H54 (cell line): ENCODE data around the gene TIMP2.
A peak's percentile ranks its signal among the peaks of the same experiment; 100 is the strongest.

Source experiments
- DNase-seq: peaks from one replicate; pipeline ENCODE4 v3.0.0; 2011; ENCODE audit warnings: low spot score, mixed read lengths; ENCODE audit not compliant: insufficient read length
- FAIRE-seq: peaks from 3 replicates; lab custom pipeline; 2011; peaks lifted over from hg19 to GRCh38; lab: Jason Lieb, UNC
- POLR2A ChIP-seq: IDR thresholded peaks from 2 replicates; pipeline ENCODE4 v1.6.1; 2011; ENCODE audit warnings: low read depth, mild to moderate bottlenecking, low read length

The TIMP2 gene

DNA sequence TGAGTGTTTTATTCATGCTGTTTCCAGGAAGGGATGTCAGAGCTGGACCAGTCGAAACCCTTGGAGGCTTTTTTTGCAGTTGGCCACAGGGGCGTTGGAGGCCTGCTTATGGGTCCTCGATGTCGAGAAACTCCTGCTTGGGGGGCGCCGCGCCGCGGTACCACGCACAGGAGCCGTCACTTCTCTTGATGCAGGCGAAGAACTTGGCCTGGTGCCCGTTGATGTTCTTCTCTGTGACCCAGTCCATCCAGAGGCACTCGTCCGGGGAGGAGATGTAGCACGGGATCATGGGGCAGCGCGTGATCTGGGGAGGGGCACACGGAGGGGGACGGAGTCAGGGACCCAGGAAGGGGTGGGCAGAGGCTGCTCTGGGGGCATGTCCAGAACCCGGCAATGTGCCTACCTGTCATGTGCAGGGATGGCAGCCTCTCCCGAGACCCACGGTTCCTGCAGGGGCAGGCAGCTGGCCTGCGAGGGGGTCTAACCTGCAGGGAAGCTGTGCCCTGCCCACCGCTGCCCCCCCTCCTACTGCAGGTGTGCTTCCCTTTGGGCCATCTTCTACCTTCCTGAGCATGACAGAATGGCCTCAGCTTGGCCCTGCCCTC lies 69.5 kb downstream of the TIMP2 start:
- no peak for FAIRE-seq
- TF ChIP-seq POLR2A, result no peak
- no peak for DNase-seq

DNA sequence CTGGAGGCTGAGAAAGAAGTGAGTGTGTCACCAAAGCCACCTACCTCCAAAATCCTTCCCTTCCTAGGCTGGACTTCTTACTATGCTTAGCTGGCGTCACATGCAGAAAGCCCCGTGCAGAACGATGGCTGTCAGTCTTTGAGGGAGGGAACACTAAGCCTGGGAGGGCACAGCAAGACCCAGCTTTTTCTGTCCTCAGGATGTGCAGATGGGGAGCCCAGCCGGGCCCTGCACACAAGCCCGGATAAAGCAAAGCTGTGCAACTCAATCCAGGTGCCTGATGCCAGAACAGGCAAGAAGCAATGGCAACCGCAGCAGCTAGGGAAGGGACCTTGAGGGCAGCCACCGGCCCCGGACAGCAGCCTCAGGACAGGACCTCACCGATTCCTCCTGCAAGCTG lies 70.7 kb downstream of the TIMP2 start:
- no peak for DNase-seq
- no peak for FAIRE-seq
- TF ChIP-seq POLR2A, result no peak

DNA sequence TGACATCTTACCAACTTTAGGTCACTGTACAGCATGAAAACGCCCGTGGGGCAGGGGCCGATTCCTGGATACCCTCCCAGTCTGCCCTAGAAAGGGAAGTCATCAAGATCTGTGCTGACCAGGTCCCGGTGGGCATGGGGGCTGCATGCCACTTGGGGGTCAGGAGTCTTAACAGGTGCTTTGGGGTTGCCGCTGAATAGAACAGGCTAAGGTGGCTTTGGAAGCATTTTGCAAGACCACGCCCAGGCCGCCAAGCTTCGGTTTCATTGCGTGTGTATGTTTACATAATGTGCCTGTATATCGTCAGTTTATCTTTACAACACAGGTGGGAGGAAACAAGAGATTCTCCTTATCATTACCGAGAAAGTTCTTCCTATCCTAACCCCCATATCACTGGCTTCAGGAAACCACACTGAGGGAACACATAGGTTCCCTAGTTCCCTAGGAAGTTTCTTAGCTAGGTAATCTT lies 71.2 kb downstream of the TIMP2 start:
- no peak for TF ChIP-seq POLR2A

DNA sequence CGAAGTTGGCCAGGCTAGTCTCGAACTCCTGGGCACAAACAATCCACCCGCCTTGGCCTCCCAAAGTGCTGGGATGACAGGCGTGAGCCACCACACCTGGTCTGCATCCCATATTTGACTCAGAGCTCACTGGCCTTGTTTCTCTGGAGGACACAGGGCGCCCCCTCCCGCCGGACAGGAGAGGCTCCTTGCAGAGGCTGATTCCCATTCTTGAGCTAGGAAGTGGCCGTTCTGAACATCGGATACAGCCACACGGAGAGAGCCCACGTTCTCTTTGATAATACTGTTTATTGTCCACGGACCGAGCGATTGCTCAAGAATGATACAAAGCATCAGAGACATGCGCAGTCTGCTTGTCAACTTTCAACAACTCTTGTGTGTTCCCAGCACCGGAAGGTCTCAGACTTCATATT lies 72.5 kb downstream of the TIMP2 start:
- FAIRE-seq, result no peak
- no peak for TF ChIP-seq POLR2A
- DNase-seq, result no peak

More for the DNA sequence above, 71.2 kb downstream of the TIMP2 start:
- FAIRE-seq (no peak), DNase-seq (no peak)

DNA sequence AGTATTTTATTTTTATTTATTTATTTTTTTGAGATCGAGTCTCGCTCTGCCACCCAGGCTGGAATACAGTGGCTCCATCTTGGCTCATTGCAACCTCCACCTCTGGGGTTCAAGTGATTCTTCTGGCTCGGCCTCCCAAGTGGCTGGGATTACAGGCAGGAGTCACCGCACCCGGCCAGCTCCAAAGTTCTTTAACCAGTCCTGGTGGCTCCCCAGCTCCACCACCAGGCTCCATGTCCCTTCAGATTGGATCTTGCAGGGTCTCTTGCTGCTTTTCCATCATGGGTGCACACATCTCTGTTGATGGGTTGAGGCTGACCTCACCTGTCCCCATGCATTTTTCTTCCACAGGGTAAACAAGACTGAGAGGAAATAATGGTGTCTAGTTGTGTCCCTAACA lies 76.2 kb downstream of the TIMP2 start:
- FAIRE-seq (no peak), DNase-seq (no peak)
- no peak for TF ChIP-seq POLR2A

DNA sequence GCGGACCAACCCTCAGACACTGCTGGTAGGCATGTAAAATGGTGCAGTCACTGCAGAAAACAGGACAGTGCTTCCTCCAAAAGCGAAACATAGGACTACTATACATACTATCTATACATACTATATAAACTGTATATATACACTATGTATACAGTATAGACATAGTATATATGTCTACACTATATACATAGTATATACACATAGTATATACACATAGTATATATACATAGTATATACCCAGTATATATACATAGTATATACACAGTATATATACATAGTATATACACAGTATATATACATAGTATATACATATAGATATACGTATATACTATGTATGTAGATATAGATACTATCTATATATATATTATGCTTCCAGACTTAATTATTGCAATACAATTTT lies 78.1 kb downstream of the TIMP2 start:
- DNase-seq, result no peak

DNA sequence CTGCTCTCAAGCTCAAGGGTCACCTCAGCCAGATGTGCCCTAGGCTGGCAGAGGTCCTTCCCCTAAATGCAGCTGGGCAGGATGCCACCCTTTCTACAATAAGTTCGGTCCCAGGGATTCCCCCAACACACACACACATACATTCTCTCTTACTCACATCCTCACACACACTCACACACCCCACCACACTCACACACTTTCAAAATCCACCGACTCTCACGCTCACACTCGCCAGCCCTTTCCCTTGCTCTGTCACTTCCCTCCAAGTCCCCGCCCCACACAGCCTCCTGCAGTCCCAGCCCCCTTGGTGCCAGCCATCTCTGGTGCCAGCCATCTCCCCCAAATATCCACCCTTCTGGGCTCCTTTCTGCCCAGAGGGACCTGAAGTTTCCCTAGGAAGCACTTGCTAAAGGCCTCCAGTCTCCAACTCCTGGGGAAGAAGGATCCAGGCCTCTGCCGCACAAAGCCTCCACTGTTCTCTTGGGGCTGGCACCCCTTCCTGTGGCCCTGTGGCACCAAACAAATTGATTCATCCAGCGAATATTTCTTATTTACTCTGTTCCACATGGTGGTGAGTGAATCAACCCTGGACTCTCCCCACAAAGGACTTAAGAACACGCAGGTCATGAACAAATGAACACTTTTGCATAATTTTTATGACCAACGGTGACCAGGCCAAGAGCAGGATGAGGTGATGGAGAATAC lies 80.7 kb downstream of the TIMP2 start:
- FAIRE-seq (no peak), DNase-seq (peak; percentile 51)
- TF ChIP-seq POLR2A, result no peak; the same call in 1 of the 2 replicates

More for the DNA sequence above, 78.1 kb downstream of the TIMP2 start:
- TF ChIP-seq POLR2A, result no peak
- FAIRE-seq, result no peak

DNA sequence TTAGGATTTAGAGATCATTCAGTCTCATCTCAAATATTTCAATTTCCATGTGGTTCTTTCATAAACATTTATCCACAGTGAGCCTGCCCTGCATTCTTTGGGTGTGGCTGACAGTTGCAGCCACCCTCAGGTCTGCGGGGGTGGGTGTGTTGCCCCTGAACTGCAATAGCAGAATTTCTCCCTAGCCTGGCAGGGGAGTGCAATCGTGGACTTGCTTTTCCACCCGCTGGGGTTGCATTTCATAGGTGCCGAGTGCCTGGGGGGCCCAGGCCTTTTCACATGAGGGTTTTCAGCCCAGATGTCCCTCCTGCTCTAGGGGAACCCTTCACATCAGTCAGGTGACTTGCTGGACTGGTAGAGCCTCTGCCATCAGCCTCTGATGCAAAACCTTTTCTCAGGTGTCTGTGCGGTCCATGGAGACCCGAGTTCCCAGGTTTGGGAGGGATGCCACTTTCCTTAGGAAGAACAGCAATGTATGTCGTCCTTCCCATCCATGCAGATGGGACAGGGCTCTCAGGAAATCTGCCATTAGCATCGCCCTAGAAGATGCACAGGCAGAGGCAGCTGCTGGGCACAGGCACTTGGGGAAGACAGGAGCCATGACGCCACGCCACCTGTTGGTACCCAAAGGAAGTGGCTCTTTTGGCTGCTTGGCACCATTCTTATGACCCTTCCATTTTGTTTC lies 82.2 kb downstream of the TIMP2 start:
- peak; percentile 44 for DNase-seq
- TF ChIP-seq POLR2A, result no peak
- FAIRE-seq, result no peak

DNA sequence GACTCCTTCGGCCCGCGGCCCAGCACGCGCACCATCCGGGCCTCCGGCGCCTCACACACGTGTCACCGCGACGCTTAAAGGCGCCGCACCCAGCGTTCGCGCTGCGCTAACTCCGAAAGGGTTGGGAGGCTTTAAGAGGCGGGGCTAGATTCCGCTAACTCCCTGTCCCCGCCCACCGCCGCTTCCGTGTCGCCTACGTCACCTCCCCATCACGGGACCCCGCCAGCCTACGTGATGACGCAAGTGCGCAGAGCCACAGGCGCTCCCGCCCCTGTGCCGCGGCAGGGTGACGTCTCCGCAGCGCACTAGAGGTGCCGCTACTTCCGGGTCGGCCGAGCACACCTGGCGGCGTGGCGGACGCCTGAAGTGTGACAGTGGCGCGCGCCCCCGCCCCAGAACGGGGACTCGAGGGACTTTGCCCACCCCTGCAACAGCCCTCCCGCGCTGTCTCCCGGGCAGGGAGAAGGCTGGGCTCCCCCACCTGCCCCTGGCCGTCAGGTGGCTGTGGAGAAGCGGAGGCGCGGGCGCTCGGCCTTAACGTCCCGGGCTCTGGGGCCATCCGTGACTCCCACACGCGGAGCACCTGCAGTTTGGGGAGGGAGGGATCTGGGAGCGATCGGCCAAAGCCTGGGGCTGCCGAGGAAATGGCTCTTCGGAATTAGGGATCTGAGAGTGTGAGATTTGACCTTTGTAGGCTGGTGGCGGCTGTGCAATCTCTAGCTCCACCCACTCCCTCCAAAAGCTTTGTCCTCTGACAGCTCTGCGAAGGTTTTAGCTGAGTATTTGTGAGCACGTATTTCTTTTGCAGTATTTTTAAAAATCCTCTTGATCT lies 84.2 kb downstream of the TIMP2 start, which contains the start of gene USP36:
TSS of gene USP36 (minus strand) at position 35 of the 832 bp plus-strand sequence. CDS start 4,451 bp downstream, outside the sequence.
- FAIRE-seq (no peak), DNase-seq (peak; percentile 95)
- peak; percentile 63 for TF ChIP-seq POLR2A

DNA sequence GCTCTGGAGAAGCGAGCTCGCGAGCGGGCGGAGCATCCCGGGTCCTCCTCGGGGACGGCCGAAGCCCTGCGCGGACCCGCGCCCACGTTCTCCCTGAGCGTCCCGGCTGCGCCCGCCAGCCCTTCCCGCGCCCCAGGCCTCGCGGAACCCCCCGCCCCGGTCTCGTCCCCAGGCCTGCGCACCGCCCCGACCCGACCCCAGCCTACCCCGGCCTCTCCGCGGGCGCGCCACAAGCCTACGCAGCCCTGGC lies 84.7 kb downstream of the TIMP2 start:
- FAIRE-seq (no peak), DNase-seq (peak; percentile 26)
- peak; percentile 80; the same call in 1 of the 2 replicates for TF ChIP-seq POLR2A

DNA sequence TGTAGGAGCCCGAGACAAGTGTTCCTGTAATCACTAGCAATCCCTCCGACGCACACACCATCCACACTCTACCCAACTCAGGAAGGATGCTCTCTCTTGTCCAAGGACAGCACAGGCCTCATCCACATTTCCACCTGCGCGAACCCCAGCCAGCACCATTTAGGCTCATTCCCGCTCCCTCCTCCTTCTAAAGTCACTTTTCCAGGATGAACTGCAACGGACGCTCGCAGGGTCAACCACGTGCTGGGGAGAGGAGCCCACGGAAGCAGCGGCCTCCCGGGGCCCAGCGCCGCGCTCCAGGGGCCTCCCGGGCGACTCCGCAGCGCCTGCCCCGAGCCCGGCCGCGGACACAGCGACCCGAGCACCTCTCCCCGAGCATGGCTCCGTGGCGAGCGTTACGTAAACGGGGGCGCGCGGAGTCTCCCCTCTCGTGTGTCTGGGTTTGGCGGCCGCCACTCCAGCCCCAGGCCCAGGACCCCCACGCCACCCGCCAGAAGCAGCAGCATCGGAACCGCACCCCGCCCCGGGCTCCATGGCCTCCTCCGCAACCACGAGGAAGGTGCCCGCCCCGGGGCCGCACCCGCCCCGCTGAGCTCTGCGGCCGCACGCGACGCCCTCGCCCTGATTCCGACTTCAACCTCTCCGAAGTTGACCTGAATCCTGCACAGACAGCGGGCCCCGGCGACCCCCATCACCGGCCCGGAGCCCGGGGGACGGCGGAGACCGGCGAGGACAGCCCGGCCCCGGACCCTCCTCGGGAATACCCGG lies 85.2 kb downstream of the TIMP2 start:
- DNase-seq (peak; percentile 25), FAIRE-seq (no peak)
- TF ChIP-seq POLR2A, result no peak

DNA sequence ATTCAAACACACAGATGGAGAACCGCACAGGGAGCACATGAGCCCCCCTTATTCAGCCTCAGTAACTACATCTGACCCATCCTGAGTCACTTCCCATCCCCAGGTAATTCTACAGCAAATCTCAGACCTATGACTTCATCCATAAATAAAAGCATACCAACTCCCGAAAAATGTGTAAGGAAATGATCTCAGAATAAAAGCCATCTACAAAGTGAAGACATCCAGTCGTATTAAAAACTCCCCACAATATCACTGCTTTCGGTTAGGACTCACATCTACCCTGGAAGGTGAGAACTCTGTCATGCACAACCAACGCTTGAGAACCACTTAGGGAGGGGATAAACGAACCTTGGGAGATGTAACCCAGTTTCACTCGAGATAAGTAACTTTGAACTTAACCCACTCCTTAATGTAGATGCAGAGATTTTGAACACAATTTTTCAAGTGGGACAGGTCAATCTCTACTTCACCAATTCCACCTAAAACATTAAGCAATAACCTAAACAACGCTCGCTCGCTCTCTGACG lies 85.9 kb downstream of the TIMP2 start:
- FAIRE-seq (no peak), DNase-seq (peak; percentile 45)
- no peak for TF ChIP-seq POLR2A

DNA sequence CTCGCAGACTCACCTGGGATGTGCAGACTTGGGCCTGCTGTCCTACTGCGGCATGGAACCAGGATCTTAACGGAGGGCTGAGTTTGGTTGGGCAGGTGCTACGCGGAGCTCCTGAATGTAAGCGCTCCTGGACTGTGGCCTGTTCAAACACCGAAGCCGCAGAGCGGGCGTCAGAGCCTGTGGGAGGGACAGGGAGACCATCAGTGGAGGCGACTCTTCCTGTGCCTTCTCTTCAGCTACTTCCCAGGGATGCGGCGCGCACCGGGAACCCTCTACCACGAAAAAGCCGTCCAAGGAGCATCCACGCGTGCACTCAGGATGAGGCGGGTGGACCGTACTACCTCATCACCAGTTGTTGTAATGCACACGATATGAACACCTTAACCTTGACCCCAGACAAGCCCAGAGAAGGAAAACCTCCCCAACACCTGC lies 86.6 kb downstream of the TIMP2 start:
- FAIRE-seq, result no peak

More for the DNA sequence above, 86.6 kb downstream of the TIMP2 start:
- no peak for TF ChIP-seq POLR2A
- no peak for DNase-seq
